Right renal cortex interstitium (tissue), 3 donors: ENCODE data around the gene MT4. TPM values are rescaled to one million over a fixed set of nuclear protein-coding genes. Genes with fewer than 3 reads are reported as not detected.

Experiments used
- DNase-seq, 3 donors: peaks; one replicate each; pipeline ENCODE4 v3.0.0-alpha.2; 2013; ENCODE audit warnings: low read depth in 3 of 3, low spot score in 2 of 3
- polyA plus RNA-seq, 3 donors: library from polyadenylated mRNA; unstranded; fragments of 120-200 nt; gene quantifications; one replicate each; pipeline ENCODE4 v1.2.1, GENCODE V29; 2013; ENCODE audit not compliant: insufficient read length in 3 of 3

Gene MT4
- polyA plus RNA-seq = not detected

GRCh38 chr16:56564793-56565477, at the start of gene MT4:
MT4 (plus strand) TSS chr16:56565073; CDS start chr16:56565129, 56 bp downstream.
- no peak for DNase-seq

DNA sequence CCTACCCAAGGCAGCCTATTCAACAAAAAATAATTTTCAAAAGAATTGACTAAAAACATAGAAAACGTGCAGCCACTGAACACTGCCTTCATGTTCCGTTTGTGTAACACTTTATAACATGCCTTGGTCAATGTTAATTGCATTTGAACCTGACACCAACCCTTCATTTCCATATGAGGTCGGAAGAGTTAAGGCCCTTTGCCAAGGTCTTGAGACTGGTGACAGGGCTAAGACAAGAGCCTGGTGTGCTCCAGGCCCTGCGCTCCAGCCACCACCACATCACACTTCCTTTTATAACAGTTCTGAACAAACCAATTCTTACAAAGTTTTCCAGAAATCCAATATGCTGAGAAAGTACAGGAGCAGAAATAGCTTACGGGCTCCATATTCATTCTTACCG, 49.2 kb upstream of the MT4 start:
- no peak for DNase-seq

DNA sequence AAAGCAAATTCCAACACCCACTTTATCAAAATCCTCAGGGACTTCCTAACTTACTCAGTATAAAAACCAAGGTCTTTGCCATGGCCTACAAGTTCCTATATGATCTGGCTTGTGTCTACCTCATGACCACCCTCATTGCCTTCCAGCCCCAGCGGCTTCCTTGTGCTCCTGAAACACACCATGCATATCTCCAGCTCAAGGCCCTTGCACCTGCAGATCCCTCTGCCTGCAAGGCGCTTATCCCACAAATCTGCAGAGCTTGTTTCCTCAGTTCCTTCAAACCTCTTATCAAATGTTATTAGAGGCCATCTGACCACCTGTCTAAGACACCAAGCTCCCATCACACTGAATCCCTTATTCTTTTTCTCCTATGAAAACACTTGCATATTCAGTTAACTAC, 47.7 kb upstream of the MT4 start:
- no peak for DNase-seq

- no peak for DNase-seq
These were observed 46.4 kb upstream of the MT4 start for GRCh38 chr16:56518425-56518824.

GRCh38 chr16:56519459-56520250, 45.2 kb upstream of the MT4 start, which contains the start of gene BBS2:
BBS2 (minus strand) TSS chr16:56520024; CDS start chr16:56519862, 162 bp downstream.
- peak; percentile 54 to 80 (median 62) for DNase-seq

DNA sequence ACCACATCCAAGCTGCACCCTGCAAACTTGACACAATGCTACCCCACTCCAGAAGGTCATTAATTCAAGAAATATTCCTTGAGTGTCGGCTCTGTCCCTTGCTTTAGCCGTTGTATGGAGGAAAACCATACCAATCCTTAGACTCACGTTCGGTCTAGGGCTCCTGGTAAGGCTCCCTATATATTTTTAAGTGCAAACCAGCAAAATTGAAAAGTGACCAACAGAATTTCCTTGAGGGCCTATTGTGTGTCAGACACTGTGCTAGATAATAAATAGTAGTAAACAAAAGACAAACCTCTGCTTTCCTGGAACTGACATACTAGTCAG, 44.7 kb upstream of the MT4 start:
- no peak for DNase-seq

DNA sequence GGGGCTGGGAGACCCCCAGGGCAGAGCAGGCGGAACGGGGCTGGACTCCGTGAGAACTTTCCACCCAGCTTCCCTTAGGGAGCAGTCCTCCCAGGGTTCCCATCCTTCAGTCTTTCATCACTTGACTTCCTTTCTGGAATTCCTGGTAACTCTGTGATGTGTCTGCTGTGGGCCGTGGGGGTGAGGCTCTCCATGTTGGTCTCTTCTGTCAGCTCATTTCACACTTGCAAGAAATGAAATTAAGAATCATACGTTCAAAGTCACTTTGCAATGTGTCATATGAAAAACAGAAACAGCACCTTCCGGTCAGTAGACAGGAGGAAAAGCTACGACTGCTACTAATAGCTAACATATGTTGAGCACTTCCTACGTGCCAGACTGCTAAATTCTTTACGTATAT, 39.6 kb upstream of the MT4 start:
- no peak for DNase-seq

DNA sequence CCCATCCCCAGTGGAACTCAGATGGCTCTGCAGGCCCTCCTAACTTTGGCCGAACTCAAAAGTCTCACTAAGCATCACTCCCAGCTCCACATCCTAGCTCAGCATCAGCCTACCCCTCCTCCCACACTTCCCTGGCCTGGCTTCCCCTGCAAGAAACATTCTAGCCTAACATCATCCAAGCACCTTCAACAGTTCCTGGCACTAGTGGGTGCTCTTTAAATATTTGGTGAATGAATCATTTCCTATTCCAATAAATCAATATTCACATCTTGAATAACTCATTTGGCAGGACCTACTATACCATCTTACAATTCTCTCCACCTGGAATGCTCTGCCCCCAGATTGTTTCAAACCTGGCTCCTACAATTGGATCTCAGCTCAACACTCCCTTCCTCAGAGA, 34.0 kb upstream of the MT4 start:
- no peak for DNase-seq

- no peak for DNase-seq
These were observed 32.2 kb upstream of the MT4 start for GRCh38 chr16:56532714-56533113.

DNA sequence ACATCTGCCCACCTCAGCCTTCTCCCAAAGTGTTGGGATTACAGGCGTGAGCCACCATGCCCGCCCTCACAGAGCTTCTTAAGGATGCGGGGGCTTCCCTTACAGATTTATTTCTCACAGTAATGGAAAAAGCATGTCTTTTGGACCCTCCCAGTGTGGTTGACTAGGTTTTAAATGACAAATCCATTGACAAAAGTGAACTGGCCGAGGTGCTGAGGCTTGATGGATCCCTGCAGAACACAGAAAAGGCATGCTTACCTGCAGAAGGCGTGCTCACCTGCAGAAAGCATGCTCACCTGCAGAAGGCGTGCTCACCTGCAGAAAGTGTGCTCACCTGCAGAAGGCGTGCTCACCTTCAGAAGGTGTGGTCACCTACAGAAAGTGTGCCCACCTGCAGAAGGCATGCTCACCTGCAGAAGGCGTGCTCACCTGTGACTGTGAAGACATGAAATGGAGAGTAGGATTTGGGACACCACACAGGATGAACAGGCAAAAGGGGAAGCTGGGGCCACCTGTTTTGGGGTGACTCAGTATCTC, 30.0 kb upstream of the MT4 start:
- no peak for DNase-seq

GRCh38 chr16:56538331-56538730, 26.5 kb upstream of the MT4 start:
- no peak for DNase-seq

- no peak for DNase-seq
These were observed 25.2 kb upstream of the MT4 start for GRCh38 chr16:56539656-56540055.

DNA sequence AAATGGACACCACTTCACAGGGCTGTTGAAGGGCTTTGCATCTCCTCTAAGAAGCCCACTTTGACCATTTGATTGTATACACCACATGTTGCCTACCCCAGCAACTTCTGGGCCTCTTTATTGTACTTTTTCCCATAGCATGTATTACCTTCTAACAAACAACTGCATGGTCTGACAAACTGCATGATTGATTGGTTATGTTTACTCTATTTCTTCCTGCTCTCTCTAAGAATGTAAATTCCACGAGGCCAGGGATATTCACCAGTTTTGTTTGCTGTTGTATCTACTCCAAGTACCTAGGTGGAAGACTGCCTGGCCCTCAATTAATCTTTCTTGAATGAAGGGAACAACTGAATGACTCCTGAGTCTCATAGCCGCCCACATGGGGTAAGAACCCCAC, 22.8 kb upstream of the MT4 start:
- DNase-seq = no peak

DNA sequence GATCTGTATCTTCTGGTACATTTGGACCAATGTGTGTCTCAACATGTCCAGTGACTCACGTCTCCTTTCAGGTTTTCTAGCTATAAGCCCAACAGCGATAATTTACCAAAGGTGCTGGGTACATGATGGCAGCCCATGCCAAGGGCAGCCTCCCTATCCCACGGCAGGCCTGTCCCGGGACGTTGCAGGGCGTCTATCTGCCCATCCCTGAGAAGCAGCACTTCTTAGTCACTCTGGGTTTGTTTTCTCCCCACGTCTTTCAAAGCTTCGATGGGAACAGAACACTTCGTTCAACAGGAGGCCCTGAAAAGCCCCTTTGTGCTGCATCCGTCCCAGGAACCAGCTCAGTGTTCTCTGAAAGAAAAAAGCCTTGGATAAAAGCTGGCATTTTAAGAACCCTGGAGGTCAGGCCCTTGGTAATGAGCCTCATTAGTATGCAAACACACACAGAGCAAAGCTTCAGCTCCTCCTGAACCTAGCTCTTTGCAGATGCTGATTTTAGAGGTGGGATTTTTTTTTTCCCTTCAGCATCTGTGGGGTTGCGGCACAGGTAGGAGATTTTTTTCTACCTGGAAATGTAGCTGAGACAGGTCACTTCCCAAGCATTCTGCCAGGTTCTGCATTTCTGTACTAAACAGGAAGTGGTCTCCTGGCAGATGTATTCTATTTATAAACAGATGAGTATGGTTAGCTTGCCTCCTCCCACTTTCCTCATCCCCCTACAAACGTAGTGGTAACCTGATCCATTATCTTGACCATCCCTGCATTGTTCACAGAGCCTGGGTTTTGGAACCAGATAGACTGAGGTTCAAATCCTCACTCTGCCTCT, 17.5 kb upstream of the MT4 start:
- no peak for DNase-seq

- DNase-seq = no peak
These were observed 16.8 kb upstream of the MT4 start for GRCh38 chr16:56547949-56548567.

DNA sequence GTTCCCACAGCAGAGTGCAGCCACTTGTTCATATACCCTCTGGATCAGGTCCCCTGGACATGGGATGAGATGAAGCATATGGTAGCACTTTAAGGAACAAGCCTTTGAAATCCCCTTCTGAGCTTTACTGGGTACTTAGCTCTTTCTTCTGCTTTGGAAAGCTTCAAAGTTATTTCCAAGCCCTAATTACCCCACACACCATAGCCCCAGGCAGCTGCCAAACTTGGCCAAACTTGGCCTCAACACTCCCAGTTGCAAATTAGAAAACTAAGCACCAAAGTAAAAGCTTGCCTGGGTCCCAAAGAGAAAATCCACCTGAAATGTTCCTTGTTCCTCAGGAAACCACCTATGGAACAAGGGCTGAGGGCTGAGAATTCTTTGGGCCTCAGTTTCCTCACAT, 15.7 kb upstream of the MT4 start:
- no peak for DNase-seq

DNA sequence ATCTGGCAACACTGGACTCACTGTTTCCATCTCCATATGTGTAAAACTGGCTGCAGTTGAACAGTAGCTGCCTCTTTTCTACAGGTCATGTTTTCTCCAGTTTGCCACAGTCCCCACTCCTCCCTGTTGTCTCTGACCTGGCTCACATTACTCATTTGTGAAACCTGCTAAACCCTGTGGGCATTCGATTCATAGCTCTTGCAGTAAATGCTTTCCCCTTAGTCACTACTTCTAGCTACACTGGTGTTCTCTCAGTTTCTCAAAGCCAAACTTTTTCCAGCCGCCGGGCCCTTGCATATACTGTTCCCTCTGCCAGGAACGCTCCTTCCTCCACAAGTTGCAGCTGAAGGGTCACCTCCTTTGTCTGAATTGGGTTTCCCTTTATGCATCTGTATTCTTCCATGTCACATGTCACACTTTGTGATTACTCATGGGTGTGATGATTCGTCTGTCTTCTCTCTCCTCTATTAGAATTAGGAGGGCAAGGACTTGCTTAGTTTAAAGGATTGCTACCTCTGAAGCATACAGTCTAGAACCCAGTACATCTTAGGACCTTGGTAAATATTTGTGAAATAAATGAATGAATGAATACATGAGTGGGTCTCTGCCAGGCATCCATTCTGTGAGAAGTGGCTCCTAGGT, 15.0 kb upstream of the MT4 start:
- no peak for DNase-seq

DNA sequence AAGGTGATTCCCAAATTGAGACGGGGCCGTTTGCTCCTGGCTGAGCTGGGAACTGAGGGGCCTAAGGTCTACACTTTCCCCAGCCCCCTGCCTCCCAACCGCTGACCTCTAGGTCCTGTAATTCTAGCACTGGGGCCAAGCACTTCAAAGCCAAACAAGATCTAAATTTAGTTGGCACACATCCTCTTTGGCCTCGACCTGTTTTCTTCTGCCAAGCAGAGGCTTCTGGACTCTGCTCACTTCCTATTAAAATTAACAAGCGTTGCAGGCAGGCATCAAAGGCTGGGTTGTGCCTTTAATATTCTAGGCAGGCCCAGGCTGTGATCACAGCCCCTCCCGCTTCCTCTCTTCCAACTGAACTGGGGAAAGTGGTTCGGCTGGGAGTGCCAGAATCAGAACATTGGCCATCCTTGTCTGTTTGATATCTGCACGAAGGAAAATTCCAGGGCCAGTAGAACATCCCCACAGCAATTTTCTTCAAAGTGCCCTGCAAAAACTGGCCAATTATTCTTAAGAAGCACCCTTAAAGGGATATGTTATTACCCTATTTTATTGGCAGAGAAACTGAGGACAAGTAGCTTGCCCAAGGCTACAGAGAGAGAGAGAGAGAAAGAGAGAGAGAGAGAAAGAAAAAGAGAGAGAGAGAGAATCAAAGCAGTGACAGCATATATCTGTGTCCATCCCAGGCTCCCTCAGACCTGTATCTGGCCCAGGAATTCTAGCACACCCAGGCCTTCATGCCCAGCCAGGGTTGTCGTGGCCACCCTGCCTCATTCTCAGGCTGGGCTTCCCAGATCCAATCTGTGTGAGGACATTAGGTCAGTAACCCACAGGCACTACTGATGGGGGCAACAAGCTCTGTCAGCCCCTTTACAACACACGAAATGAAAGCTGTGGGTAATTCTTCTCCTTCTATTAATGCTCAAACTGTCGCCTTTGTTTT, 12.8 kb upstream of the MT4 start:
- DNase-seq = no peak

DNA sequence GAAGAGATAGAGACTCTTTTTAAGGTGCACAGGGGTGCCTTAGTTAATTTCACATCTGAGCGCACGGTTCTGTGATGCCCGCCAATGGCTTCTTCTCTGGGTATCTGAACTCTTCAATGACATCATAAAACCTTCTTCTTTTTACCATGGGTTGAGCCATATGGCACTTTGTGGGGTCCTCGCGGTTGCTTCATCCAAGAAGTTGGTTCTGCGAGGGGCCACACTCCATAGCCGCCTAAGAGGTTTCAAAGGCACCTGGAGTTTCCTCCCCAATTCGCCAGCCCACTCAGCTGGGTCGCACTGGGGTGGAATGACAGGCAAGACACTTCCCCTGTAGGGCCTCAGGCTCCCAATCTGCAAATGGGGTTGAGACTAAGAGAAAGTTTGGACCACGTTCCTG, 10.4 kb upstream of the MT4 start:
- DNase-seq = no peak
